Transverse colon (tissue), 4 donors: ENCODE results near the gene ZBTB7B.

Experiments
- POLR2AphosphoS5 ChIP-seq, 3 donors: sonication (generic); formaldehyde crosslinking; IDR thresholded peaks; one replicate each; pipeline ENCODE4 v1.6.1; 2016; ENCODE audit warnings: antibody characterized with exemption in 3 of 3
- TF ChIP-seq, protein P1 (sequence below), 5 experiments: fragments of 200-600 bp in 3 of 5; fragments of 450-650 bp in 2 of 5; sonication (generic) in 3 of 5; IDR thresholded peaks; 1 replicate in 2 of 5; 2 replicates in 3 of 5; pipeline ENCODE4 v1.5.1; 2016 to 2017; ENCODE audit warnings: antibody characterized with exemption in 5 of 5, inconsistent platforms in 3 of 5, mild to moderate bottlenecking in 2 of 5, moderate library complexity in 1 of 5

DNA sequence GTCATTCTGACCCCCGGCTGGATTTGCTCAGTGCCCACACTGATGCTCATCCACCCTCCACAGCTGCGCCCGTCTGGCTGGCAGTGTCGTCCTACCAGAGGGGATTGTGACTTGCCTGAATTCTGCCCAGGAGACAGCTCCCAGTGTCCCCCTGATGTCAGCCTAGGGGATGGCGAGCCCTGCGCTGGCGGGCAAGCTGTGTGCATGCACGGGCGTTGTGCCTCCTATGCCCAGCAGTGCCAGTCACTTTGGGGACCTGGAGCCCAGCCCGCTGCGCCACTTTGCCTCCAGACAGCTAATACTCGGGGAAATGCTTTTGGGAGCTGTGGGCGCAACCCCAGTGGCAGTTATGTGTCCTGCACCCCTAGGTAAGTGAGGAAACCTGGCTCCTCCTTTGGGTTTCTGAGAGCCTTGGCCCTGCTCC lies 55.2 kb downstream of the ZBTB7B start:
- TF ChIP-seq POLR2AphosphoS5 (IDR thresholded peaks at IDR 0.05) = no peak
- TF ChIP-seq, protein P1, sequence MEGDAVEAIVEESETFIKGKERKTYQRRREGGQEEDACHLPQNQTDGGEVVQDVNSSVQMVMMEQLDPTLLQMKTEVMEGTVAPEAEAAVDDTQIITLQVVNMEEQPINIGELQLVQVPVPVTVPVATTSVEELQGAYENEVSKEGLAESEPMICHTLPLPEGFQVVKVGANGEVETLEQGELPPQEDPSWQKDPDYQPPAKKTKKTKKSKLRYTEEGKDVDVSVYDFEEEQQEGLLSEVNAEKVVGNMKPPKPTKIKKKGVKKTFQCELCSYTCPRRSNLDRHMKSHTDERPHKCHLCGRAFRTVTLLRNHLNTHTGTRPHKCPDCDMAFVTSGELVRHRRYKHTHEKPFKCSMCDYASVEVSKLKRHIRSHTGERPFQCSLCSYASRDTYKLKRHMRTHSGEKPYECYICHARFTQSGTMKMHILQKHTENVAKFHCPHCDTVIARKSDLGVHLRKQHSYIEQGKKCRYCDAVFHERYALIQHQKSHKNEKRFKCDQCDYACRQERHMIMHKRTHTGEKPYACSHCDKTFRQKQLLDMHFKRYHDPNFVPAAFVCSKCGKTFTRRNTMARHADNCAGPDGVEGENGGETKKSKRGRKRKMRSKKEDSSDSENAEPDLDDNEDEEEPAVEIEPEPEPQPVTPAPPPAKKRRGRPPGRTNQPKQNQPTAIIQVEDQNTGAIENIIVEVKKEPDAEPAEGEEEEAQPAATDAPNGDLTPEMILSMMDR (IDR thresholded peaks at IDR 0.05) = no peak
